RPMI8226 (cell line): ENCODE results near the gene PCDHGA11.
"Not testable (repeated sequence)": the region's sequence is repeated elsewhere in the genome, so short reads cannot be mapped to it uniquely, and the experiment has no call there.

ENCODE experiments used
- DNase-seq: peaks from one replicate; pipeline ENCODE4 v3.0.0-alpha.2; 2015

Gene PCDHGA11

DNA sequence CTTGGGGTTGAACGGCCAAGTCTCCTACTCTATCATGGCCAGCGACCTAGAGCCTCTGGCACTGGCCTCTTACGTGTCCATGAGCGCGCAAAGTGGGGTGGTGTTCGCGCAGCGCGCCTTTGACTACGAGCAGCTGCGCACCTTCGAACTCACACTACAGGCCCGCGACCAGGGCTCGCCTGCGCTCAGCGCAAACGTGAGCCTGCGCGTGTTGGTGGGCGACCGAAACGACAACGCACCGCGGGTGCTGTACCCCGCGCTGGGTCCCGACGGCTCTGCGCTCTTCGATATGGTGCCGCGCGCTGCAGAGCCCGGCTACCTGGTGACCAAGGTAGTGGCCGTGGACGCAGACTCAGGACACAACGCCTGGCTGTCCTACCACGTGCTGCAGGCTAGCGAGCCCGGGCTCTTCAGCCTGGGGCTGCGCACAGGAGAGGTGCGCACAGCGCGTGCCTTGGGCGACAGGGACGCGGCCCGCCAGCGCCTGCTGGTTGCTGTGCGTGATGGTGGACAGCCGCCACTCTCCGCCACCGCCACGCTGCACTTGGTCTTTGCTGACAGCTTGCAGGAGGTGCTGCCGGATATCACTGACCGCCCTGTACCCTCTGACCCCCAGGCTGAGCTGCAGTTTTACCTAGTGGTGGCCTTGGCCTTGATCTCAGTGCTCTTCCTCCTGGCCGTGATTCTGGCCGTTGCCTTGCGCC, 21.1 kb upstream of the PCDHGA11 start:
- DNase-seq, result no peak

- DNase-seq, result peak; percentile 53
These were observed 18.2 kb upstream of the PCDHGA11 start, which contains the start of gene PCDHGA9 for GRCh38 chr5:141402553-141403243. TSS of gene PCDHGA9 (plus strand) at chr5:141402778. CDS start at chr5:141402953, 175 bp downstream.

- no peak for DNase-seq
These were observed 17.5 kb upstream of the PCDHGA11 start for GRCh38 chr5:141403387-141403786.

GRCh38 chr5:141407790-141408505, 12.9 kb upstream of the PCDHGA11 start, which contains the start of gene PCDHGB6:
TSS of gene PCDHGB6 (plus strand) at chr5:141408021. CDS start at chr5:141408203, 182 bp downstream.
- DNase-seq, result peak; percentile 21

DNA sequence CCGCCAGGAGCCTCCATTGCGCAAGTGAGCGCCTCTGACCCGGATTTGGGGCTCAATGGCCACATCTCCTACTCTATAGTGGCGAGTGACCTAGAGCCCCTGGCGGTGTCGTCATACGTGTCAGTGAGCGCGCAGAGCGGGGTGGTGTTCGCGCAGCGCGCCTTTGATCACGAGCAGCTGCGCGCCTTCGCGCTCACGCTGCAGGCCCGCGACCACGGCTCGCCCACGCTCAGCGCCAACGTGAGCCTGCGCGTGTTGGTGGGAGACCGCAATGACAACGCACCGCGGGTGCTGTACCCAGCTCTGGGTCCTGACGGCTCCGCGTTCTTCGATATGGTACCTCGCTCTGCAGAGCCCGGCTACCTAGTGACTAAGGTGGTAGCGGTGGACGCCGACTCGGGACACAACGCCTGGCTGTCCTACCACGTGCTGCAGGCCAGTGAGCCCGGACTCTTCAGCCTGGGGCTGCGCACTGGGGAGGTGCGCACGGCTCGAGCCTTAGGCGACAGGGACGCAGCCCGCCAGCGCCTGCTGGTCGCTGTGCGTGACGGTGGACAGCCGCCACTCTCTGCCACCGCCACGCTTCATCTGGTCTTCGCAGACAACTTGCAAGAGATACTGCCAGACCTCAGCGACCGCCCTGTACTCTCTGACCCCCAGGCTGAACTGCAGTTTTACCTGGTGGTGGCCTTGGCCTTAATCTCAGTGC, 11.1 kb upstream of the PCDHGA11 start:
- no peak for DNase-seq

DNA sequence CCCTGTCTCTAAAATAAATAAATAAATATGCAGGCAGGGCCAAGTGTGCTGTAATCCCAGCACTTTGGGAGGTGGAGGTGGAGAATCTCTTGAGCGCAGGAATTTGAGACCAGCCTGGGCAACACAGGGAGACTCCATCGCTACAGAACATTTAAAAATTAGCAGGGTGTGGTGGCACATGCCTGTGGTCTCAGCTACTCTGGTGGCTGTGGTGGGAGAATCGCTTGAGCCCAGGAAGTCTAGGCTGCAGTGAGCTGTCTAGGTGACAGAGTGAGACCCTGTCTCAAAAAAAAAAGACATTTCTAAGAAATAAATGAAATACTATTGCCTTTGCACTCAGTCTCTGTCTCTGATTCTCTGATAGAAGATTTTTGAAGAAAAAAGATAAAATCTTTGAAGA, 9.3 kb upstream of the PCDHGA11 start:
- no peak for DNase-seq

DNA sequence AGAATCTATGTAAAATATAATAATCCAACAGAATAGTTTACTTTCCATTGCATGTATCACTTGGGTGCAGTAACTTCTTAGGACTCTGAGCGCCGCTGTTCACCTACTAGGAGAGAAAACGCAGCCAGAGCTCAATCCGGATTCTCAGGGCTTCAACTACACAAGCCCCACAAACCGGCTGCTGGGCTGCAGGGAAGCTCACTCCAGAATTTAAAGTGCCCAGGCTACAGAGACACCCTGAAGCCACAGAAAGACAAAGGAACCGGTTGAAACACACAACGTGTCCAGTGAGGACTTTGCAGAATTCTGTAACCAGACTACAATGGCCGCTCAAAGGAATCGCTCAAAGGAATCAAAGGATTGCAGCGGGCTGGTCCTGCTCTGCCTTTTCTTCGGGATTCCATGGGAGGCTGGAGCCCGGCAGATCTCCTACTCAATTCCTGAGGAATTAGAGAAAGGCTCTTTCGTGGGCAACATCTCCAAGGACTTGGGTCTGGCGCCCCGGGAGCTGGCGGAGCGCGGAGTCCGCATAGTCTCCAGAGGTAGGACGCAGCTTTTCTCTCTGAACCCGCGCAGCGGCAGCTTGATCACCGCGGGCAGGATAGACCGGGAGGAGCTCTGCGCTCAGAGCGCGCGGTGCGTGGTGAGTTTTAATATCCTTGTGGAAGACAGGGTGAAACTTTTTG, 7.9 kb upstream of the PCDHGA11 start, which contains the start of gene PCDHGA10:
Gene PCDHGA10, plus strand, starts transcription at position 134 of the 686 bp plus-strand sequence. Its CDS starts 189 bp downstream, at position 323.
- DNase-seq, result peak; percentile 62

DNA sequence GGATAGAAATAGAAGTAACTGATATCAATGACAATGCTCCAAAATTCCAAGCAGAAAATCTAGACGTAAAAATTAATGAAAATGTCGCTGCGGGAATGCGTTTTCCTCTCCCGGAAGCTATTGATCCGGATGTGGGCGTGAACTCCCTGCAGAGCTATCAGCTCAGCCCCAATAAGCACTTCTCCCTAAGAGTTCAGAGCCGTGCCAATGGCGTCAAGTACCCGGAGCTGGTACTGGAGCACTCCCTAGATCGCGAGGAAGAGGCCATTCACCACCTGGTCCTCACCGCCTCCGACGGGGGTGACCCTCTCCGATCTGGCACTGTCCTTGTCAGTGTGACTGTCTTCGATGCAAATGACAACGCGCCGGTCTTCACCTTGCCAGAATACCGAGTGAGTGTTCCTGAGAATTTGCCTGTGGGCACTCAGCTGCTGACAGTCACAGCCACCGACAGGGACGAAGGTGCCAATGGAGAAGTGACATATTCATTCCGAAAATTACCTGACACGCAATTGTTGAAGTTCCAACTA, 7.2 kb upstream of the PCDHGA11 start:
- DNase-seq, result no peak

DNA sequence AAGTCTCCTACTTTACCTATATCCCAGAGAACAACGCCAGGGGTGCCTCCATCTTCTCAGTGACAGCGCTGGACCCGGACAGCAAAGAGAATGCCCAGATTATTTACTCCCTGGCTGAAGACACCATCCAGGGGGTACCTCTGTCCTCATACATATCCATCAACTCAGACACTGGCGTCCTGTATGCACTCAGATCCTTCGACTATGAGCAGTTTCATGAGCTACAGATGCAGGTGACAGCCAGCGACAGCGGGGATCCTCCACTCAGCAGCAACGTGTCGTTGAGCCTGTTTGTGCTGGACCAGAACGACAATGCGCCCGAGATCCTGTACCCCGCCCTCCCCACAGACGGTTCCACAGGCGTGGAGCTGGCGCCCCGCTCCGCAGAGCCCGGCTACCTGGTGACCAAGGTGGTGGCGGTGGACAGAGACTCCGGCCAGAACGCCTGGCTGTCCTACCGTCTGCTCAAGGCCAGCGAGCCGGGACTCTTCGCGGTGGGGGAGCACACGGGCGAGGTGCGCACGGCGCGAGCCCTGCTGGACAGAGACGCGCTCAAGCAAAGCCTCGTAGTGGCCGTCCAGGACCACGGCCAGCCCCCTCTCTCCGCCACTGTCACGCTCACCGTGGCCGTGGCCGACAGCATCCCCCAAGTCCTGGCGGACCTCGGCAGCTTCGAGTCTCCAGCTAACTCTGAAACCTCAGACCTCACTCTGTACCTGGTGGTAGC, 6.1 kb upstream of the PCDHGA11 start:
- DNase-seq, result not testable (repeated sequence)

- not testable (repeated sequence) for DNase-seq
These were observed 5.6 kb upstream of the PCDHGA11 start for GRCh38 chr5:141415275-141415618.

DNA sequence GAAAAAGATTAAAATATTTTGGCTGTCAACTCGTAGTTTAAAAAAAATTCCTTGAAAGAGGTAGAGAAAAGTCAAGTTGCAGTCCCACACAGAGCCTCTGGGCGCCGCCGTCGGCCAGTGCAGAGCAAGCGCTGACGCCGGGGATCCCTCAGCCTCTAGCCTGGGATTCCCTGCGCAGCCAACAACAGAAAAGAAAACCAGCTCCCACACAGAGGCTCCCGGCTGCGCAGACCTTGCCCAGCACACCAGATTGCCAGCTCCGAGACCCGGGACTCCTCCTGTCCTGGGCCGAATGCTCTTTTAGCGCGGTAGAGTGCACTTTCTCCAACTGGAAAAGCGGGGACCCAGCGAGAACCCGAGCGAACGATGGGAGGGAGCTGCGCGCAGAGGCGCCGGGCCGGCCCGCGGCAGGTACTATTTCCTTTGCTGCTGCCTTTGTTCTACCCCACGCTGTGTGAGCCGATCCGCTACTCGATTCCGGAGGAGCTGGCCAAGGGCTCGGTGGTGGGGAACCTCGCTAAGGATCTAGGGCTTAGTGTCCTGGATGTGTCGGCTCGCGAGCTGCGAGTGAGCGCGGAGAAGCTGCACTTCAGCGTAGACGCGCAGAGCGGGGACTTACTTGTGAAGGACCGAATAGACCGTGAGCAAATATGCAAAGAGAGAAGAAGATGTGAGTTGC, 3.2 kb upstream of the PCDHGA11 start, which contains the start of gene PCDHGB7:
Gene PCDHGB7, plus strand, starts transcription at position 184 of the 679 bp plus-strand sequence. Its CDS starts 183 bp downstream, at position 367.
- peak; percentile 55 for DNase-seq

DNA sequence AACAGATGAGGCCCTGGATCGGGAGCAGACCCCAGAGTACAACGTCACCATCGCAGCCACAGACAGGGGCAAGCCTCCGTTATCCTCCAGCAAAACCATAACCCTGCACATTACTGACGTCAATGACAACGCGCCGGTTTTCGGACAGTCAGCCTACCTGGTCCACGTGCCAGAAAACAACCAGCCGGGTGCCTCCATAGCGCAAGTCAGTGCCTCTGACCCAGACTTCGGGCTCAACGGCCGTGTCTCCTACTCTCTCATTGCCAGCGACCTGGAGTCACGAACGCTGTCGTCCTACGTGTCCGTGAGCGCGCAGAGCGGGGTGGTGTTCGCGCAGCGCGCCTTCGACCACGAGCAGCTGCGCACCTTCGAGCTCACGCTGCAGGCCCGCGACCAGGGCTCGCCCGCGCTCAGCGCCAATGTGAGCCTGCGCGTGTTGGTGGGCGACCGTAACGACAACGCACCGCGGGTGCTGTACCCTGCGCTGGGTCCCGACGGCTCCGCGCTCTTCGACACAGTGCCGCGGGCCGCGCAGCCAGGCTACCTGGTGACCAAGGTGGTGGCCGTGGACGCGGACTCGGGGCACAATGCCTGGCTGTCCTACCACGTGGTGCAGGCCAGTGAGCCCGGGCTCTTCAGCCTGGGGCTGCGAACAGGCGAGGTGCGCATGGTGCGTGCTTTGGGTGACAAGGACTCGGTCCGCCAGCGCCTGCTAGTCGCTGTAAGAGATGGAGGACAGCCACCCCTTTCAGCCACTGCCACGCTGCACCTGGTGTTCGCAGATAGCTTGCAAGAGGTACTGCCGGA, 1.6 kb upstream of the PCDHGA11 start:
- DNase-seq, result no peak

DNA sequence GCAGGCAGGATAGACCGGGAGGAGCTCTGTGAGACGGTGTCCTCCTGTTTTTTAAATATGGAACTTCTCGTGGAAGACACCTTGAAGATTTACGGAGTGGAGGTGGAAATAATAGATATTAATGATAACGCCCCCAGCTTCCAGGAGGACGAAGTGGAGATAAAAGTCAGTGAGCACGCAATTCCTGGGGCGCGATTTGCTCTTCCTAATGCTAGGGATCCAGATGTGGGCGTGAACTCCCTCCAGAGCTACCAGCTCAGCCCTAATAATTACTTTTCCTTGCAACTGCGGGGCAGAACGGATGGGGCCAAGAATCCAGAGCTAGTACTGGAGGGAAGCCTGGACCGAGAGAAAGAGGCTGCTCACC, 621 bp downstream of the PCDHGA11 start:
- DNase-seq, result no peak

DNA sequence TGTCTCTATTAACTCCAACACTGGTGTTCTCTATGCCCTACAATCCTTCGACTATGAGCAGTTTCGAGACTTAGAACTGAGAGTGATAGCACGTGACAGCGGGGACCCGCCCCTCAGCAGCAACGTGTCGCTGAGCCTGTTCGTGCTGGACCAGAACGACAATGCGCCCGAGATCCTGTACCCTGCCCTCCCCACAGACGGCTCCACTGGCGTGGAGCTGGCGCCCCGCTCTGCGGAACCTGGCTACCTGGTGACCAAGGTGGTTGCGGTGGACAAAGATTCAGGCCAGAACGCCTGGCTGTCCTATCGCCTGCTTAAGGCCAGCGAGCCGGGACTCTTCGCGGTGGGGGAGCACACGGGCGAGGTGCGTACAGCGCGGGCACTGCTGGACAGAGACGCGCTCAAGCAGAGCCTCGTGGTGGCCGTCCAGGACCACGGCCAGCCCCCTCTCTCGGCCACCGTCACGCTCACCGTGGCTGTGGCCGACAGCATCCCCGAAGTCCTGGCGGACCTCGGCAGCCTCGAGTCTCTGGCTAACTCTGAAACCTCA, 2.0 kb downstream of the PCDHGA11 start:
- no peak for DNase-seq

- DNase-seq, result no peak
These were observed 7.1 kb downstream of the PCDHGA11 start for GRCh38 chr5:141427783-141428426.

- peak; percentile 74 for DNase-seq
These were observed 9.7 kb downstream of the PCDHGA11 start, which contains the start of gene PCDHGA12 for GRCh38 chr5:141430332-141431113. TSS of gene PCDHGA12 (plus strand) at chr5:141430507. CDS start at chr5:141430760, 253 bp downstream.

DNA sequence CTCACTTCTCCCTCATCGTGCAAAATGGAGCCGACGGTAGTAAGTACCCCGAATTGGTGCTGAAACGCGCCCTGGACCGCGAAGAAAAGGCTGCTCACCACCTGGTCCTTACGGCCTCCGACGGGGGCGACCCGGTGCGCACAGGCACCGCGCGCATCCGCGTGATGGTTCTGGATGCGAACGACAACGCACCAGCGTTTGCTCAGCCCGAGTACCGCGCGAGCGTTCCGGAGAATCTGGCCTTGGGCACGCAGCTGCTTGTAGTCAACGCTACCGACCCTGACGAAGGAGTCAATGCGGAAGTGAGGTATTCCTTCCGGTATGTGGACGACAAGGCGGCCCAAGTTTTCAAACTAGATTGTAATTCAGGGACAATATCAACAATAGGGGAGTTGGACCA, 10.4 kb downstream of the PCDHGA11 start:
- no peak for DNase-seq

DNA sequence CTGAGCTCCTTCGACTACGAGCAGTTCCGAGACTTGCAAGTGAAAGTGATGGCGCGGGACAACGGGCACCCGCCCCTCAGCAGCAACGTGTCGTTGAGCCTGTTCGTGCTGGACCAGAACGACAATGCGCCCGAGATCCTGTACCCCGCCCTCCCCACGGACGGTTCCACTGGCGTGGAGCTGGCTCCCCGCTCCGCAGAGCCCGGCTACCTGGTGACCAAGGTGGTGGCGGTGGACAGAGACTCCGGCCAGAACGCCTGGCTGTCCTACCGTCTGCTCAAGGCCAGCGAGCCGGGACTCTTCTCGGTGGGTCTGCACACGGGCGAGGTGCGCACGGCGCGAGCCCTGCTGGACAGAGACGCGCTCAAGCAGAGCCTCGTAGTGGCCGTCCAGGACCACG, 11.5 kb downstream of the PCDHGA11 start:
- not testable (repeated sequence) for DNase-seq
